ENCODE data around the gene RASD1.
A peak's percentile ranks its signal among the peaks of the same experiment; 100 is the strongest.

Gene RASD1

GRCh38 chr17:17503566-17504130, 7.5 kb upstream of the RASD1 start:
- DNase-seq: no peak
- in situ Hi-C loops (cut with HindIII; ENCODE audit: low pct_ligation_motif_present, low pct_unique_long_range_greater_than_20kb, low sequenced_read_pairs): no loop called here

- in situ Hi-C loops (cut with HindIII; ENCODE audit: low pct_ligation_motif_present, low pct_unique_long_range_greater_than_20kb, low sequenced_read_pairs): no loop called here
- no peak for DNase-seq
These were observed 6.8 kb upstream of the RASD1 start for GRCh38 chr17:17502741-17503565.

GRCh38 chr17:17500999-17501605, 4.9 kb upstream of the RASD1 start:
- peak; percentile 42 for DNase-seq

DNA sequence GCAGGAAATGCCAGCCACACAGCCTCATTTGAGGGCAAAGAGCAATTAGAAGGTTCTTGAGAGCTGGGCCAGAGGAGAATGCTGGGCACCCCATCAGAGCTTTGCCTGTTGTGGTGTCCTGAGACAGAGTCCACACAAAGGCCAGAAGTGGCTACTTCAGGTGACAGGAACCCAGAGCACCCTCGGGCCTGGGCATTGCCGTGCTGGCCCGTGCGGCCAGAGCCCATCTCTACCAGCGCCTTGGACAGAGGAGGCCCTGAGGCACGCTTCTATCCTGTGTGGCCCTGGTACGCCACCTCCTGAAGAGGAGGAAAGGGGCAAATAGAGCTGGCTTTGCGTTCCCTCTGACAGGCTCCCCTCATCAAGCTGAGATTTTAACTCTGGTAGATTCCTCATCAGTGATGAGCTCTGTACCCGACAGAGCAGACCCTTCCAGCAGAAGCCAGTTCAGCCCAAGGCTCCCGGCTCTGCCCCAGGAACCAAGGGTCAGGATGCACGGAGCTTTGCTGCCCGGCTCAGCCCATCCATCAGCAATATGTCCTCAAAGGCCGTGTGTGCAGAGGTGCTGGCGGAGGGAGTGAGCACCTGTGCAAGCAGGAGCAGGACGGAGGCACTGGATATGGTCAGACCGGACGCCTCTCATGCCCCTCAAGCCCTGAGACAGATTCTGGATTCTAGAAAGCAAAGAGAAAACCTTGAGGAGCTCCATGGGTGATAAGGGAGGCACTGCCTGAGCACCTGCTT, 3.4 kb upstream of the RASD1 start:
- DNase-seq: no peak
- in situ Hi-C loops (cut with HindIII; ENCODE audit: low pct_ligation_motif_present, low pct_unique_long_range_greater_than_20kb, low sequenced_read_pairs): no loop called here

More at GRCh38 chr17:17500999-17501605, 4.9 kb upstream of the RASD1 start:
- in situ Hi-C loops (cut with HindIII; ENCODE audit: low pct_ligation_motif_present, low pct_unique_long_range_greater_than_20kb, low sequenced_read_pairs): no loop called here

DNA sequence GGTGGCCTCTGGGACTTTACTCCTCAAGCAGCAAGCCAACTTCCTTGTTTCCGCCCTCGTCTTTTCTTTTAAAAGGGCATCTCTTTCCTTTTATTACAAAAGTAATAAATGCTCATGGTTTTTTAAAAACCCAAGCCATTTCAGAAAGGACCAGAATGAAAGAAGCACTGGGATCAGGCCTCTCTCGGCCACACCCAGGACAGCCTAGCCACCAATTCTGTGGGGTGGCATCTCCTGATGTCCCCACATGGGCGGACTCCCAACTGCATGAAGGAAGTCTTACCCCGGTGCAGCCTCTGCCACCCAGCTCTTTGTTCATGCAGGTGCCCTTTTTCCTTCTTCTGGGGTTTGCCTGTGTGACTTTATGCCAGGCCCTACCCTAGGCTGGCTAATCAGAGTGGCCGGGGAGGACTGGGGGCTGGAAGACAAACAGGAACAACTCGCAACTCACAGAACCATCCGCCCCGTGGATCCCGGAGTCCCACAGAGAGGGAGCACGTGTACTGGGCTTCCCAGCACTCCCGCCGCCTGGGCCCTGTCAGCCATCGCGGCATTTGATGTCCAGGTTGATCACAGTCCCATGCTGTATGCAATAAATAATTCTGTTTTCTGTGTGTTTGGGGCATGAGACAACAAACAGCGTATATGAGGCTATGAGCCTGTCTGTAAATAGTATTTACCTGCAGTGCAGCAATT, 2.6 kb upstream of the RASD1 start:
- in situ Hi-C loops (cut with HindIII; ENCODE audit: low pct_ligation_motif_present, low pct_unique_long_range_greater_than_20kb, low sequenced_read_pairs): no loop called here
- no peak for DNase-seq

DNA sequence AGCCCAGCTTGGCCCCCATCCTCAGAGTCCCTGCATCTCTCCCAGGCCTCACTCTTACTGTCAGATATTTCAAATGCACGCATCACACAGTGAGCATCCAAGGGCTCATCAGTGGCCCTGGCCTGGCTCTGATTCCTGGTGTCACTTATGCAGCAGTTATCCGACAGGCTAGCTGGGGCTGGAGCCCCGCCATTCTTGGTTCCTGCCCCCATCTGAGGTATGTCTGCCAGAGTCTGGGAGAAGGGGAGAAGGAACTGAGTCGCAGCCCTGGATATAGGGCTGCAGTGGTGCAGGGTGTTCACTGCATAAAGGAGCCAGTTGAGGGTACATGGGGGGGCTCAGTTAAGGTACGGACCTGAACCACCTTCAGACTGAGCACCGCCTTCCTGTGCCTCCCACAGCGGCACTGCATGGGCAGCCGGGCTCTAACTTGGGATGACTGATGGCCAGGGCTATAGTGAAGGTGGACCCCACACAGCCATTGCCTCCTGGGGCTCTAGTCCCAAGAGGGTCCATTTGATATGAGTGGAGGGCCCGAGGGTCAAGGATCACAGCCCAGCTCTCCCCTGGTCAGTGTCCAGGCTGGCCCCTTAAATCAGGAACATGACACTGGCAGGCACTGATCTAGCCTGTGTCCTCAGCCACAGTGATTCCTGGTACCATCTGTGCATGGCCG, 1.8 kb upstream of the RASD1 start:
- in situ Hi-C loops (cut with HindIII; ENCODE audit: low pct_ligation_motif_present, low pct_unique_long_range_greater_than_20kb, low sequenced_read_pairs): no loop called here
- no peak for DNase-seq

DNA sequence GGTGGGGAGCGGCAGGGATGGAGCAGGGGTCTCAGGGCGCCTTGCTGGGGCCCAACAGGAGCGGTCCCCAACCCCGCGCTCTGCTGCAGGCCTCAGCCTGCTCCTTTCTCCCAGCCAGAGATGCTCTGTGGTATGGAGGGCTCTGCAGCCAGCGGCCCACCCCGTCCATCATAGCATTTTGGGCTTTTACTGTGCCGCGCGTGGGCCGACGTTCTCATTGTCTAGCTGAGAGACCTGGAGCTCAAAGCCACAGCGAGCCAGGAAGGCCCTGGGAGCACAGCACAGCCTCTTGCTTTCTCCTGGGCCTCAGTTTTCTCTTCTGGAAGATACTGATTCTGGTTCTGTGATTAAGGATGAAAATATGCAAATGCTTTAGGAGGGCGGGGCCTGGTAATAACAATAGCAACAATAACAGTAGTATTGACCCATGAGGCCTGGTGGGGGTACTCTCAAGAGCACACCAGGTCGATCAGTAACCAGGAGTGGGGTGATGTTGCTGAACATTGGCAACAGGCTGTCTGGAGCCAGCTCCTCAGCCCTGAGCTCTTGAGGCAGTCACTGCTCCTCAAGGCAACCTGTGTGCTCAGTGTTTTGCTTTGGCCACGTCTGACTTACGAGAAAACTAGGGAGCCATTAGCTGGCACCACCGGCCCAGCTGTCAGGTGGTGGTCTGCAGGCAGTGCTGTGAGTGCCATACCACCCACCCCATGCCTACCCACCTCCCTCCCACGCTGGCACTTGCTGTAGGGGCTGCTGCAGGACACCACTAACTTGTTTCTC, 1.1 kb upstream of the RASD1 start:
- DNase-seq: no peak
- in situ Hi-C loops (cut with HindIII; ENCODE audit: low pct_ligation_motif_present, low pct_unique_long_range_greater_than_20kb, low sequenced_read_pairs): no loop called here

DNA sequence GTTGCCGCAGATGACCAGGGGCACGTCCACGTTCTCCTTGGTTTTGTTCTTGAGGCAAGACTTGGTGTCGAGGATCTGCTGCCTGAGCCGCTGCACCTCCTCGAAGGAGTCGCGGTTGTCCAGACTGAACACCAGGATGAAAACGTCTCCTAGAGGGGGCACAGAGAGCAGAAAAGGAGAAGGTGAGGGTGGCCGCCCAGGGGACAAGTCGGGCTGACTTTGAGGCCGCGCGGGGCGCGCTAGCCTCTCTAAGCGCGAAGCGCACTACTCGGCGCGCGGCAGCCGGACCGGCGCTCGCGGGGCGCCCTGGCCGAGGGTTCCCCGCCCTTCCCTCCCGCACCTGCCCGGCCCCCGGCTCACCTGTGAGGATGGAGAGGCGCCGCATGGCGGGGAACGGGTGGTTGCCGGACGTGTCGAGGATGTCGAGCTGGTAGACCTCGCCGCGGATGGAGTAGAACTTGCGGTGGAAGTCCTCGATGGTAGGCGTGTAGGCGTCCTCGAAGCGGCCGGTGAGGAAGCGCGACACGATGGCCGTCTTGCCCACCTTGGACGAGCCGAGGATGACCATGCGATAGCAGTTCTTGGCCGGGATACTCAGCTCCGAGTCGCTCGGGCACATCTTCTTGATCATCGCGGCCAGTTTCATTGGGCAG, 533 bp downstream of the RASD1 start:
- DNase-seq: no peak
- in situ Hi-C loops (cut with HindIII; ENCODE audit: low pct_ligation_motif_present, low pct_unique_long_range_greater_than_20kb, low sequenced_read_pairs): no loop called here

DNA sequence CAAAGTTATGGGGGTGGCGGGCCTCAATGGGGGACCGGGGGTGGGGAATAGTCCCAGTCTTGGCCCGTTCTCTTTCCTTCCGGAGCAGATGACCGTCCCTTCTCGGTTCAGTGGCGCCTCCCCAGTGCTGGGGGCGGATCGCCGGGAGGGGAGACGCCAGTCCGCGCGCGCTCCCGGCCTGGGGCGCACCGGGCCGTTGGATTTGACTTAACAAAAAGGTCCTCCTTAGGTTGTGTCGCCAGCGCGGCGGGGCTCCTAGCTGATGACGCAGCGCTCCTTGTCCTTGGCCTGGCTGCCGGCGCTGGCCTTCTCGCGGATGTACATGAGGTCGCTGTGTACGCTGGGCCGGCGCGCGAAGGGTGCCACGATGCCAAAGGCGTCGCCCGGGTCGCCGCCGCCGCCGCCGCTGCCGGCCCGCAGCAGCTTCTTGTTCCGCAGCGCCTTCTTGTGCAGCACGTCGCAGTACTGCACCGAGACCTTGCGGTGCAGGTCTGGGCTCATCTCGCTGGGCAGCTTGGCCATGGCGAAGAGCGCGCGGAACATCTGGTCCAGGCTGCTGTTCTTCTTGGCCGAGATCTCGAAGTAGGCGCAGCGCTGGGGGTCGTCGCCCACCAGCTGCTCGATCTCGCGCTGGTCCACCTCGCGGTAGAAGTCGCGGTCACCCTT, 1.2 kb downstream of the RASD1 start:
- DNase-seq: peak; percentile 8
- in situ Hi-C loops (cut with HindIII; ENCODE audit: low pct_ligation_motif_present, low pct_unique_long_range_greater_than_20kb, low sequenced_read_pairs): no loop called here

GRCh38 chr17:17494499-17494869, 1.7 kb downstream of the RASD1 start:
- in situ Hi-C loops (cut with HindIII; ENCODE audit: low pct_ligation_motif_present, low pct_unique_long_range_greater_than_20kb, low sequenced_read_pairs): no loop called here
- no peak for DNase-seq

DNA sequence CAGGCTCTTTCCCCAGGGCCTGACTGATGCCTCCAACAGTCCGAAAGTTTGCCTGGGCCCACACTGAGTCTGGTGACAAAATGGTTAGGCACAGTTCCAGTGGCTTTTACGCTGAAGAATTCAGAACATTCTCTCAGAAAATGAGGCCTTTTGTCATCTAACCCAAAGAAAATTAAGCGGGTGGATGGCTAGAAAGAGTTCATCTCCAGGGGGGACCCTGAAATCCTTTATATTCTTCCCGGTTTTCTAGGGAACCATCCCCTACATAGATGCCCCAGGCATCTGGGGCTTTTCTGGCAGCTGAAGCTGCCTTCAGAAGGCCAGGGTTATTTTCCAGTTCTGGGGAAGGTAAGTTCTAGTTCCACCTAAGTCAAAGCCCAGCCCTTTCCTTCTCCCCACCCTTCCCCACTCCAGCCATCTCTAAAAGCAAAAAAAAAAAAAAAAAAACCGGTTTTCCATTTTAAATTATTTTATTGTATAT, 2.2 kb downstream of the RASD1 start:
- DNase-seq: no peak
- in situ Hi-C loops (cut with HindIII; ENCODE audit: low pct_ligation_motif_present, low pct_unique_long_range_greater_than_20kb, low sequenced_read_pairs): no loop called here

- DNase-seq: no peak
- in situ Hi-C loops (cut with HindIII; ENCODE audit: low pct_ligation_motif_present, low pct_unique_long_range_greater_than_20kb, low sequenced_read_pairs): no loop called here
These were observed 2.8 kb downstream of the RASD1 start for GRCh38 chr17:17493249-17493985.

DNA sequence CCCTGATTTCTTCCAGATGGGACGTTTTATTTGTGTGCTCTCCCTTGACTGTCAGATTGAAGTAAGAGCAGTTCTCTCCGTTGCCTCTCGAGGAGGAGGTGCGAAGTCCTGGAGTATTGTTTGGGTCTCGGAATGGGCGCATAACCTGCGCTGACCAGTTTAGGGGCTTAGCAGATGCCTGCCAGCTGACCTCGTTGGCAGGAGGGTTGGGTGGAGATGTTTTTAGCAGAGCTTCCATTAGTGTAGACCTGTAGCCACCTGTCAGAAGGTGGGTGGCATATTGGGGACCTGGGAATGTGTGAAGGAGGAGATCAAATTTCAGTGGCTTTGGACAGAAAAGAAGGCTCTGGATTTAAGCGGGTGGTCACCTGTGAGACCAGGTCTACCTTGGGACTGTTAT, 3.6 kb downstream of the RASD1 start:
- in situ Hi-C loops (cut with HindIII; ENCODE audit: low pct_ligation_motif_present, low pct_unique_long_range_greater_than_20kb, low sequenced_read_pairs): no loop called here

GRCh38 chr17:17492085-17492484, 4.1 kb downstream of the RASD1 start:
- in situ Hi-C loops (cut with HindIII; ENCODE audit: low pct_ligation_motif_present, low pct_unique_long_range_greater_than_20kb, low sequenced_read_pairs): no loop called here
- DNase-seq: no peak

More for the DNA sequence above, 3.6 kb downstream of the RASD1 start:
- no peak for DNase-seq

- in situ Hi-C loops (cut with HindIII; ENCODE audit: low pct_ligation_motif_present, low pct_unique_long_range_greater_than_20kb, low sequenced_read_pairs): no loop called here
- no peak for DNase-seq
These were observed 4.6 kb downstream of the RASD1 start for GRCh38 chr17:17491546-17491988.

- no peak for DNase-seq
- in situ Hi-C loops (cut with HindIII; ENCODE audit: low pct_ligation_motif_present, low pct_unique_long_range_greater_than_20kb, low sequenced_read_pairs): no loop called here
These were observed 5.1 kb downstream of the RASD1 start for GRCh38 chr17:17491031-17491471.
